HepG2 (cell line): ENCODE results near the gene SFTPB. TPM values are rescaled to one million over a fixed set of nuclear protein-coding genes. Genes with fewer than 3 reads are reported as not detected.
"Not testable (repeated sequence)": the region's sequence is repeated elsewhere in the genome, so short reads cannot be mapped to it uniquely, and the experiment has no call there.

ENCODE experiments used
- ATAC-seq: fragments of 200-7000 bp; cut with Tn5 transposase; 3 replicates; pipeline ENCODE4 v1.9.1; 2020; ENCODE audit warnings: mild to moderate bottlenecking, moderate library complexity
- BruUV-seq: library from RNA; stranded (reverse); fragments of 400-500 nt; replicated peaks from 2 replicates; lab custom pipeline; 2021; lab: Mats Ljungman, UMichigan
- CTCF ChIA-PET: fragments of 300-600 bp; formaldehyde crosslinking; extraction: SDS; loops from one replicate; lab custom pipeline; 2021; ENCODE audit warnings: low total read pairs, inconsistent platforms, low intra/inter-chr PET ratio; lab: Yijun Ruan, JAX
- POLR2A ChIA-PET: fragments of 350-600 bp; sonication (Branson Sonifier 250); formaldehyde crosslinking; loops from one replicate; lab custom pipeline; 2020; ENCODE audit warnings: antibody characterized with exemption, inconsistent platforms; lab: Yijun Ruan, JAX
- DNase-seq: peaks from one replicate; pipeline ENCODE4 v3.0.0-alpha.2; 2015; ENCODE audit warnings: low spot score
- FAIRE-seq: peaks from 3 replicates; lab custom pipeline; 2011; peaks lifted over from hg19 to GRCh38; lab: Jason Lieb, UNC
- H2AFZ ChIP-seq: one replicate; pipeline ENCODE4 v1.6.1; 2011; ENCODE audit warnings: low read length, inconsistent platforms
- H3K27ac ChIP-seq: fragments of 300-600 bp; 3 replicates; pipeline ENCODE4 v1.8.0; 2011; ENCODE audit warnings: mixed run types, mild to moderate bottlenecking, mixed read lengths, low read length, inconsistent platforms; ENCODE audit not compliant: insufficient read depth; ENCODE audit errors: extremely low read length
- H3K27me3 ChIP-seq, 2 experiments: fragments of 200-600 bp in 1 of 2; 2 replicates in 1 of 2; 3 replicates in 1 of 2; pipeline versions ENCODE4 v1.6.0 to v1.8.0; 2011; ENCODE audit warnings: low read length in 2 of 2, mild to moderate bottlenecking in 2 of 2, moderate library complexity in 2 of 2, inconsistent platforms in 1 of 2; ENCODE audit not compliant: insufficient read depth in 2 of 2, control insufficient read depth in 1 of 2
- H3K36me3 ChIP-seq, 2 experiments: fragments of 200-600 bp in 1 of 2; replicated peaks in 1 of 2; 2 replicates in 1 of 2; 3 replicates in 1 of 2; pipeline versions ENCODE4 v1.5.1 to v1.8.0; 2011; ENCODE audit warnings: low read length in 2 of 2, inconsistent platforms in 1 of 2; ENCODE audit not compliant: insufficient read depth in 2 of 2, control insufficient read depth in 1 of 2
- H3K4me1 ChIP-seq: 2 replicates; pipeline ENCODE4 v1.5.1; 2012; ENCODE audit warnings: low read length, inconsistent platforms; ENCODE audit not compliant: insufficient read depth
- H3K4me2 ChIP-seq: 2 replicates; pipeline ENCODE4 v1.6.0; 2011; ENCODE audit warnings: low read depth, low read length, inconsistent platforms
- H3K4me3 ChIP-seq, 3 experiments: fragments of 200-600 bp in 1 of 3; sonication (generic), shearing (Covaris generic) in 1 of 3; replicated peaks in 1 of 3; 2 replicates each; pipeline ENCODE4 v1.5.1; 2011 to 2016; ENCODE audit warnings: low read length in 3 of 3, inconsistent platforms in 2 of 3, low read depth in 2 of 3, mild to moderate bottlenecking in 2 of 3, control low read depth in 1 of 3, mixed read lengths in 1 of 3; ENCODE audit not compliant: insufficient read depth in 1 of 3
- H3K79me2 ChIP-seq: one replicate; pipeline ENCODE4 v1.6.1; 2011; ENCODE audit warnings: low read length, inconsistent platforms; ENCODE audit not compliant: insufficient read depth
- H3K9ac ChIP-seq: 2 replicates; pipeline ENCODE4 v1.6.0; 2011; ENCODE audit warnings: mild to moderate bottlenecking, low read depth, low read length, inconsistent platforms; ENCODE audit not compliant: insufficient read depth
- H3K9me3 ChIP-seq: 2 replicates; pipeline ENCODE4 v1.5.1; 2012; ENCODE audit warnings: mild to moderate bottlenecking, low read length
- H4K20me1 ChIP-seq: 2 replicates; pipeline ENCODE4 v1.6.0; 2011; ENCODE audit warnings: inconsistent platforms, mild to moderate bottlenecking, low read length, moderate library complexity; ENCODE audit not compliant: insufficient read depth
- CREB1 ChIP-seq, 2 experiments: fragments of 450-650 bp in 1 of 2; IDR thresholded peaks; 2 replicates each; pipeline ENCODE4 v1.6.1; 2016 to 2017; ENCODE audit warnings: control low read depth in 1 of 2, mild to moderate bottlenecking in 1 of 2, missing compliant biosample characterization in 1 of 2, missing genetic modification characterization in 1 of 2
- SP5 ChIP-seq: IDR thresholded peaks from 2 replicates; pipeline ENCODE4 v1.6.1; 2016; ENCODE audit warnings: low read depth, borderline replicate concordance
- ZNF121 ChIP-seq: sonication (generic); formaldehyde crosslinking; IDR thresholded peaks from 2 replicates; pipeline ENCODE4 v1.5.0; 2020; ENCODE audit warnings: mild to moderate bottlenecking, missing genetic modification reagents
- ZNF777 ChIP-seq: sonication (generic); formaldehyde crosslinking; IDR thresholded peaks from 2 replicates; pipeline ENCODE4 v1.4.0; 2020; ENCODE audit warnings: missing genetic modification reagents
- WGBS: methylation state at CpG from one replicate; pipeline ENCODE4 v1.1.6; 2017; ENCODE audit warnings: low lambda C conversion rate; 5-methylcytosine and 5-hydroxymethylcytosine counted together
- in situ Hi-C: cut with HindIII; loops from 2 replicates; pipeline ENCODE4 v1.10.0; 2017; ENCODE audit warnings: low pct_unique_long_range_greater_than_20kb; ENCODE audit not compliant: extremely low pct_ligation_motif_present
- intact Hi-C: fragments of 100-400 bp; cut with micrococcal nuclease; formaldehyde crosslinking; loops from one replicate; pipeline ENCODE4 v1.10.0; 2022; ENCODE audit not compliant: unreplicated experiment
- polyA plus RNA-seq, 8 experiments: library from polyadenylated mRNA; depleted of rRNA in 3 of 8; stranded (reverse) in 7 of 8; unstranded in 1 of 8; fragments of >200 nt; fragmentation: Illumina TruSeq in 4 of 8; extraction: Trizol in 4 of 8; gene quantifications; 2 replicates each; pipeline versions ENCODE4 v1.2.1 to v1.2.3, GENCODE V29; 2011 to 2016; ENCODE audit warnings: low read depth in 4 of 8, missing spikeins in 1 of 8, mixed read lengths in 1 of 8; ENCODE audit not compliant: insufficient read depth in 1 of 8
- total RNA-seq, 5 experiments: library from RNA; depleted of rRNA; stranded (reverse); fragments of >200 nt; fragmentation: Illumina TruSeq; extraction: Trizol; gene quantifications; 2 replicates each; pipeline ENCODE4 v1.2.3, GENCODE V29; 2016; ENCODE audit warnings: low read depth in 1 of 5

SFTPB gene
- total and polyA plus RNA-seq, 2 of the 13 experiments (the other 11 are each of a cell fraction or from before 2014, with no cell fraction given) = not detected

GRCh38 chr2:85716346-85716914 lies 48.4 kb upstream of the SFTPB start:
- Histone ChIP-seq H3K79me2 (no peaks in the 10 kb centered on the region), H3K27ac (no peak overlapping the region), H3K9me3 (no peaks in the 10 kb centered on the region), H3K36me3 (no peaks in the 10 kb centered on the region), H3K27me3 (peaks cover 7 to 49% of the 10 kb centered on the region in 2 experiments; a peak in 4 of 5 replicates), H3K4me1 (peaks cover under 1% of the 10 kb centered on the region; the same call in 1 of the 2 replicates), H2AFZ (no peak overlapping the region), H3K4me2 (no peak overlapping the region), H3K4me3 (no peak overlapping the region), H3K9ac (no peak overlapping the region), H4K20me1 (no peaks in the 10 kb centered on the region)
- 33% methylated on average over 13 of the region's 13 CpGs for WGBS
- in situ Hi-C loops (no loop called here), intact Hi-C loops (no loop called here)
- DNase-seq (no peak), FAIRE-seq (no peak), ATAC-seq (no peak)
- BruUV-seq = no TSS peak
- ChIA-PET CTCF (no interaction called here), POLR2A (no interaction called here)
- TF ChIP-seq ZNF777 (CRISPR knock-in tag) (no peak), CREB1 (IDR thresholded peaks at IDR 0.05) (peak; percentile 45), CREB1 (CRISPR knock-in tag; IDR thresholded peaks at IDR 0.05) (no peak), ZNF121 (CRISPR knock-in tag) (no peak)

- no peak overlapping the region for H2AFZ ChIP-seq
- in situ Hi-C loops = loop anchor here (5.0 kb wide), 1 partner anchor 38 kb away; no protein-coding TSS in a partner anchor
- peaks cover 11 to 65% of the 10 kb centered on the region in 2 experiments; a peak in 4 of 5 replicates for H3K27me3 ChIP-seq
- no peaks in the 10 kb centered on the region for H4K20me1 ChIP-seq
- DNase-seq (no peak), ATAC-seq (no peak), FAIRE-seq (no peak)
- intact Hi-C loops = no loop called here
- BruUV-seq = no TSS peak
- no peaks in the 10 kb centered on the region for H3K79me2 ChIP-seq
- no peak overlapping the region for H3K4me2 ChIP-seq
- peaks cover 11% of the 10 kb centered on the region for H3K4me1 ChIP-seq
- TF ChIP-seq SP5 = no peak
- no peak overlapping the region for H3K27ac ChIP-seq
- ChIA-PET POLR2A (no interaction called here), CTCF (no interaction called here)
- H3K9me3 ChIP-seq = no peaks in the 10 kb centered on the region
- no peak overlapping the region for H3K4me3 ChIP-seq
- H3K9ac ChIP-seq = no peak overlapping the region
- H3K36me3 ChIP-seq = no peaks in the 10 kb centered on the region
- WGBS = 40% methylated on average over 8 of the region's 8 CpGs
Observed at GRCh38 chr2:85714841-85715240, 46.8 kb upstream of the SFTPB start.

GRCh38 chr2:85714421-85714820 lies 46.4 kb upstream of the SFTPB start:
- H4K20me1 ChIP-seq, POLR2A ChIA-PET, H3K4me2 ChIP-seq, H3K4me3 ChIP-seq, H2AFZ ChIP-seq, H3K27ac ChIP-seq, H3K9ac ChIP-seq, FAIRE-seq, CTCF ChIA-PET, BruUV-seq, intact Hi-C loops, ATAC-seq, DNase-seq, H3K79me2 ChIP-seq, H3K9me3 ChIP-seq, H3K36me3 ChIP-seq: not testable (repeated sequence)
- in situ Hi-C loops = loop anchor here (5.0 kb wide), 1 partner anchor 37 kb away; no protein-coding TSS in a partner anchor
- Histone ChIP-seq H3K4me1 (peaks cover 11% of the 10 kb centered on the region), H3K27me3 (peaks cover 13 to 66% of the 10 kb centered on the region in 2 experiments; a peak in 4 of 5 replicates)
- WGBS = 30% methylated on average over 7 of the region's 7 CpGs
